GM19035 (cell line): Measurements from ENCODE around the gene INAFM1.

Source experiments
- ATAC-seq: cut with Tn5 transposase; IDR thresholded peaks from one replicate; pipeline ENCODE4 v1.9.1; 2021; ENCODE audit not compliant: unreplicated experiment

INAFM1 gene

GRCh38 chr19:47274071-47274890, at the start of gene INAFM1:
INAFM1 (plus strand) TSS chr19:47274885; CDS start chr19:47274920, 35 bp downstream.
- ATAC-seq: peak; percentile 58

- peak; percentile 46 for ATAC-seq
Measured at GRCh38 chr19:47225746-47226425, 48.8 kb upstream of the INAFM1 start.

GRCh38 chr19:47226426-47227351, 48.0 kb upstream of the INAFM1 start:
- ATAC-seq: no peak

- ATAC-seq: no peak
Measured at GRCh38 chr19:47227352-47228167, 47.1 kb upstream of the INAFM1 start.

- ATAC-seq: no peak
Measured at GRCh38 chr19:47228168-47228936, 46.3 kb upstream of the INAFM1 start.

- ATAC-seq: no peak
Measured at GRCh38 chr19:47228937-47229675, 45.6 kb upstream of the INAFM1 start.

GRCh38 chr19:47229676-47230053, 45.0 kb upstream of the INAFM1 start:
- ATAC-seq: no peak

GRCh38 chr19:47230054-47230920, 44.4 kb upstream of the INAFM1 start:
- no peak for ATAC-seq

- no peak for ATAC-seq
Measured at GRCh38 chr19:47230921-47231214, 43.8 kb upstream of the INAFM1 start, which contains the start of gene BBC3. BBC3 (minus strand) TSS chr19:47231199; CDS start chr19:47228431, 2,768 bp downstream.

GRCh38 chr19:47231215-47232054, 43.2 kb upstream of the INAFM1 start:
- peak; percentile 37 for ATAC-seq

- no peak for ATAC-seq
Measured at GRCh38 chr19:47232422-47233211, 42.1 kb upstream of the INAFM1 start.

GRCh38 chr19:47236072-47236675, 38.5 kb upstream of the INAFM1 start:
- ATAC-seq: no peak

GRCh38 chr19:47239152-47239551, 35.5 kb upstream of the INAFM1 start:
- no peak for ATAC-seq

- ATAC-seq: no peak
Measured at GRCh38 chr19:47239610-47240296, 34.9 kb upstream of the INAFM1 start.

- ATAC-seq: no peak
Measured at GRCh38 chr19:47240556-47240955, 34.1 kb upstream of the INAFM1 start.
